HG03103 (cell line): ENCODE measurements around the gene SCARB2.
"Not testable (repeated sequence)": the region's sequence is repeated elsewhere in the genome, so short reads cannot be mapped to it uniquely, and the experiment has no call there.

ENCODE experiments used
- ATAC-seq: cut with Tn5 transposase; IDR thresholded peaks from one replicate; pipeline ENCODE4 v1.9.1; 2021; ENCODE audit warnings: low read depth; ENCODE audit not compliant: unreplicated experiment

SCARB2 gene, protein sequence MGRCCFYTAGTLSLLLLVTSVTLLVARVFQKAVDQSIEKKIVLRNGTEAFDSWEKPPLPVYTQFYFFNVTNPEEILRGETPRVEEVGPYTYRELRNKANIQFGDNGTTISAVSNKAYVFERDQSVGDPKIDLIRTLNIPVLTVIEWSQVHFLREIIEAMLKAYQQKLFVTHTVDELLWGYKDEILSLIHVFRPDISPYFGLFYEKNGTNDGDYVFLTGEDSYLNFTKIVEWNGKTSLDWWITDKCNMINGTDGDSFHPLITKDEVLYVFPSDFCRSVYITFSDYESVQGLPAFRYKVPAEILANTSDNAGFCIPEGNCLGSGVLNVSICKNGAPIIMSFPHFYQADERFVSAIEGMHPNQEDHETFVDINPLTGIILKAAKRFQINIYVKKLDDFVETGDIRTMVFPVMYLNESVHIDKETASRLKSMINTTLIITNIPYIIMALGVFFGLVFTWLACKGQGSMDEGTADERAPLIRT

DNA sequence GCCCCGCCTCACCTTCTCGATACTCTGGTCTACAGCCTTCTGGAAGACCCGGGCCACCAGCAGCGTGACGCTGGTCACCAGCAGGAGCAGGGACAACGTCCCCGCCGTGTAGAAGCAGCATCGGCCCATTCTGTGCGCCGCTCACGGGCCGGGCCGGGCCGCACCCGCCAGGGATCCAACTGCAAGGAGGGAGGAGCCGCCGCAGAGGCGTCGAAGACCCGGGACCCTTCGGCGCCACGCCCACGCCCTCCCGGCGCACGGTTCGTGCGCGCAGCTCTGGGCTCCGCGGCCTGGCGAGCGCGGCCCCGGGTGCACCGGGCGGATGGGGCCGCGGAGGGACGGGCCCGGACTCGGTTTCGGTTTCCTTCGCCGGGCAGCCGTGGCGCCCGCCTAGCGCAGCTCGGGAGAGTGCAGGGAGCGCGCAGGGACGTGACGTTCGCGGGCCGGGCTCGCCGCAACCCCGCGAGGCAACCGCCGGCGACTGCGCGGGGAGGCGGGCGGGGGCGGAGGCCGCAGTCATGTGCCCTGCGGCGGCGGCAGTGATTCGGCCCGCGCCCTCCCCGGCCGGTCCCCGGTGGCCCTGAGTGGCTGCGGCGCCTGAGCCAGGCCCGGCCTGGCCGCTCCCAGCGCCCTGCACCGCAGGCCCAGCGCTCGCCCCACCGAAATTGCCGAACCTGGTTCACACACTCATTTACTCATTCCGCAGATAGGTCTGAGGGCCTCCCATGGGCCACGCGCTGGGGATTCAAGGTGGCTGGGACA, at the start of gene SCARB2:
Gene SCARB2 (minus strand): TSS at position 410 of the 762 bp plus-strand sequence. CDS start 281 bp downstream, at position 129.
- peak; percentile 75 for ATAC-seq

GRCh38 chr4:76260571-76260970, 46.9 kb upstream of the SCARB2 start:
- no peak for ATAC-seq

DNA sequence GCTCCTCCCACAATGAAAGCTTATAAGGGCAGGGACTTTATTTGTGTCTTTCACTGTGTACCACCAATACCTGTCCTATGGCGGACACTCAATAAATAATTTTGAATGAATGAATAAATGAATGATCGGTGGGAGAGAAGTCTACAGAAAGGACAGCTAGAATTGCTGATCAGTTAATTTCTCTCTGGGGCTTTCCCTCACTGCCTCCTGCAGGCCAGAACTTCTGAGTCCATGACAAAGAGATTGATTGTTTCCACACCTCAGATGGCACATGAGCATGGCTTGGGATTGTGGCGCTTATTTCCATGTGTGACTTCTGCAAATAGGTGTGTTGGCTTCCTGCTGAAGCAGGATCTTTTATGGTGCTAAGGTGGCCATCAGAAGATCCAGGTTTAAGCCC, 44.2 kb upstream of the SCARB2 start:
- no peak for ATAC-seq

DNA sequence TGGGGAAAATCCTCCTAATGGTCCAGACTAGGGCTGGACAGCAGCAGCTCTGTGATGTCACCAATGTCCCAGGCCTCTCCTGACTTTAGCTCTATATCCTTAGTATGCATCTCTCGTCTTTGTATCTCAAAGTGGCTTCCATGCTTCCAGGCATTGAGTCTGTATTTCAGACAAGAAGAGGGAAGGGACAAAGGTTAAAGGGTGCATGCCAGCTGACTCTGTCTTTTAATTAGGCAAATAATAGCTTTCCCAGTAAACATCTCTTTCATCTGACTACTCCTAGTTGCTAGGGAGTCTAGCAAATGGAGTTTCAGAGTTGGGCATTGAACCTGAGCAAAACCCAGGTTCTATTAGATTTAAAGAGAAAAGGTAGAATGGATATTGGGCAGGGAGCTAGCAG, 43.3 kb upstream of the SCARB2 start:
- ATAC-seq, result no peak

GRCh38 chr4:76256032-76256431, 42.4 kb upstream of the SCARB2 start:
- ATAC-seq, result no peak

DNA sequence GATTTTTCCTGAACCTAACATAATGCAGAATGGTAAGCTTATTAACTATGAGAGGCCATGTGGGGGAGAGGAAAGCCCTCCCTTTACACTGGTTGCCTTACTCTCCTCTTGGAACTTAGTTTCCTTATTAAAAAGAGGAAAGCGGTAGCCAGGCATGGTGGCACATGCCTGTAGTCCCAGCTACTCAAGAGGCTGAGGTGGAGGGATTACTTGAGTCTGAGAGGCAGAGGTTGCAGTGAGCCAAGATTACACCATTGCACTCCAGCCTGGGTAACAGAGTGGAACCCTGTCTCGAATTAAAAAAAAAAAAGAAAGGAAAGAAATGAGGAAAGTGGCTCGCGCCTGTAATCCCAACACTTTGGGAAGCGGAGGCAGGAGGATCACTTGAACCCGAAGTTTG, 39.9 kb upstream of the SCARB2 start:
- no peak for ATAC-seq

- no peak for ATAC-seq
These were observed 38.6 kb upstream of the SCARB2 start for GRCh38 chr4:76252271-76252653.

DNA sequence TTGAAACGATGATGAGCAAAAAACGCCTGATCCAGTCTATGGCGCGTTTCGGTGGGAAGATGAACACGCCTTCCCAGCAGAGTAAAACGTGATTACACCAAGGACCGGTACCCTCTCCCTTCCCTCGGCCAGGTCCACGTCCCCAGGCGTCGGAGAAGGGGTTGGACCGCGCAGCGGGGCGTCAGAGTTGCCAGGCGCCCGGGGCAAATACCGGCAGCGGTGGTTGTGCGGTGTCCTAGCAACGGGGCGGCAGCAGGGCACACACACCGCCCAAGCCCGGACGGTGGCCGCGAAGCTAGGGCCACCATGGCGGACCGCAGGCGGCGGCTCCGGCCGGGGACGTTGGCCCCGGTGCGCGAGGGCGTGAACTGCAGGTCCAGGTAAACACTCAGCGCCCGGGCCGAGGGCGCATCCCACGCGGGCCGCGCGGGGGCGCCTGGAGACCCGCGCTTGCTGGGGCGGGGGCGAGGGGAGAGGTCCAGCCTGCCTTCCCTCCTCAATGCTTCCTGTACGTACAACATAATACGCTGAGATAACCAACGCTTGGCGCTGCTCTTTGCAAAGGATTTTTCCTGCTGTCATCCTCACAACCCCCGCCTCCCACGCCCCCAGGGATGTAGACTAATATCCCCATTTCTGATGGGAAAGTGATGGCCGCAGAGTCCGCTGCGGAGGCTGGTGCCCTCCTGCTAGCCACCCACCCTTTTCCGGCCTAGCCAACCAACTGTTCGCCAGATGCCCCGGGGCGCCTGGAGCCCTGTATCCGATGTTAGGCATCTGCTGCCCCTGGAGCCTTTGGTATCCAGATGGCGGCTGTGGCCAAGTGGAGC, 38.0 kb upstream of the SCARB2 start, which contains the start of gene FAM47E:
Gene FAM47E (plus strand): TSS at position 281 of the 830 bp plus-strand sequence. CDS start 26 bp downstream, at position 307.
- no peak for ATAC-seq

GRCh38 chr4:76250962-76251361, 37.3 kb upstream of the SCARB2 start:
- no peak for ATAC-seq

DNA sequence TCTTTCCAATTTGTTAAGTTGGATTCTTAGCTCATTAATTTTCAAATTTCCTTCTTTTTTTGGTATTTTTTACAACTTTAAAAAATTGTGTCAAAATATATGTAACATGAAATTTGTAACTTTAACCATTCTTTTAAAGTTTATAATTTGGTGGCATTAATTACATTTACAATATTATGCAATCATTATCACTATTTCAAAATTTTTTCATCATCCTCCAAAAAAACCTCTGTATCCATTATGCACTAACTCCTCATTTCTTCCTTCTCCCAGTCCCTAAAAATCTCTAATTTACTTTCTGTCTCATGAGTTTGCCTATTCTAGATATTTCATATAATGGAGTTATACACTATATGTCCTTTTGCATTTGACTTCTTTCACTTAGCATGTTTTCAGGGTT, 33.2 kb upstream of the SCARB2 start:
- no peak for ATAC-seq

GRCh38 chr4:76246025-76246424, 32.4 kb upstream of the SCARB2 start:
- no peak for ATAC-seq

DNA sequence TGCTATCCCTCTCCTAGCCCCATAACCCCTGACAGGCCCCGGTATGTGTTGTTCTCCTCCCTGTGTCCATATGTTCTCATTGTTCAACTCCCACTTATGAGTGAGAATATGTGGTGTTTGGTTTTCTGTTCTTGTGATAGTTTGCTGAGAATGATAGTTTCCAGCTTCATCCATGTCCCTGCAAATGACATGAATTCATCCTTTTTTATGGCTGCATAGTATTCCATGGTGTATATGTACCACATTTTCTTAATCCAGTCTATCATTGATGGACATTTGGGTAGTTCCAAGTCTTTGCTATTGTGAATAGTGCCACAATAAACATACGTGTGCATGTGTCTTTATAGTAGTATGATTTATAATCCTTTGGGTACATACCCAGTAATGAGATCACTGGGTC, 30.3 kb upstream of the SCARB2 start:
- ATAC-seq, result not testable (repeated sequence)

DNA sequence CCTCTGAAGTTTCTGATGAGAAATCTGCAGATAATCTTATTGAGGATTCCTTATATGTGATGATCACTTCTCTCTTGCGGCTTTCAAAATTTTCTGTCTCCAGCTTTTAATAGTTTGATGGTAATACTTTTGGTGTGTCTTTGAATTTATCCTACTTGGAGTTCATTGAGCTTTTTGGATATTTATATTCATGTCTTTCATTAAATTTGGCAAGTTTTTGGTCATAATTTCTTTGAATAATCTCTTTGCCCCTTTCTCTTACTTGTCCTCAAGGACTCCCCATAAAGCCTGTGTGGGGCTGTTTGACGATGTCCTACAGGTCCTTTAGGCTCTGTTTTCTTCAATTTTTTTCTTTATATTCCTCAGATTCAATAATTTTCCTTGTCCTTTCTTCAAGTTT, 26.6 kb upstream of the SCARB2 start:
- no peak for ATAC-seq

GRCh38 chr4:76238701-76239100, 25.1 kb upstream of the SCARB2 start:
- ATAC-seq, result no peak

- ATAC-seq, result no peak
These were observed 24.6 kb upstream of the SCARB2 start for GRCh38 chr4:76238236-76238635.

DNA sequence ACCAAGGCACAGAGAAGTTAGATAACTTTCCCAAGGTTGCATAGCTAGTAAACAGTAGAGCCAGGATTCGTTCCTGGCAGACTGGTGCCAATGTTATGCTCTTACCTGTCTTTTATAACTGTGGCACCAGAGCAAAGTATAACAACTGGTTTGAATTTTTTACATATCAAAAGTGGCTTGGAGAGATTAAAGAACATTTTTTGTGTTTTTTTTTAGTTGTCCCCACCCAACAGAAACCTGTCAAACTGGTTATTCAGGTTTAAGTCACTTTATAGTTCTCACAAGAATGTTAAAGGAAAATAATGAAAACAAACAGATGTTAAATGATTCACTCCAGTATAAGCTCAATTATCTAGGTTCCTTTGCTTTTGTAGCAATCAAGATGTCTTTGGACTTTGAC, 22.3 kb upstream of the SCARB2 start:
- no peak for ATAC-seq

DNA sequence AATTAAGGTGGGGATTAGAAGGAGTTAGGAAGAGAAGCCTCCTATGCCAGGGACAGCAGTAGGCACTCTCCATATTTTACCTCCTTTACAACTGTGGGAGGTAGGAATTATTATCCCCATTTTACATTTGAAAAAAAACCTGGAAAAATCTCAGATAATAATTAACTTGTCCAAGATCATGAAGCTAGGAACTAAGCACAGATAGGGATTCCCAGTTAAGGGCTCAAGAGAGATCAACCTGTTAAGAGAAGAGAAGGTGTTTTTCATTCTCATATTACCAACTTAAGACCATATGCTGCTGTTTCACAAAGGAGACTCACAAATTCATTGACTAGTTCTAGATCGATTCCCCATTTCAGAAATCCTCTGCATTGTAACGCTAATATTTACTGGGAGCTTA, 21.8 kb upstream of the SCARB2 start:
- ATAC-seq, result no peak

GRCh38 chr4:76234679-76235044, 21.0 kb upstream of the SCARB2 start:
- ATAC-seq, result no peak

DNA sequence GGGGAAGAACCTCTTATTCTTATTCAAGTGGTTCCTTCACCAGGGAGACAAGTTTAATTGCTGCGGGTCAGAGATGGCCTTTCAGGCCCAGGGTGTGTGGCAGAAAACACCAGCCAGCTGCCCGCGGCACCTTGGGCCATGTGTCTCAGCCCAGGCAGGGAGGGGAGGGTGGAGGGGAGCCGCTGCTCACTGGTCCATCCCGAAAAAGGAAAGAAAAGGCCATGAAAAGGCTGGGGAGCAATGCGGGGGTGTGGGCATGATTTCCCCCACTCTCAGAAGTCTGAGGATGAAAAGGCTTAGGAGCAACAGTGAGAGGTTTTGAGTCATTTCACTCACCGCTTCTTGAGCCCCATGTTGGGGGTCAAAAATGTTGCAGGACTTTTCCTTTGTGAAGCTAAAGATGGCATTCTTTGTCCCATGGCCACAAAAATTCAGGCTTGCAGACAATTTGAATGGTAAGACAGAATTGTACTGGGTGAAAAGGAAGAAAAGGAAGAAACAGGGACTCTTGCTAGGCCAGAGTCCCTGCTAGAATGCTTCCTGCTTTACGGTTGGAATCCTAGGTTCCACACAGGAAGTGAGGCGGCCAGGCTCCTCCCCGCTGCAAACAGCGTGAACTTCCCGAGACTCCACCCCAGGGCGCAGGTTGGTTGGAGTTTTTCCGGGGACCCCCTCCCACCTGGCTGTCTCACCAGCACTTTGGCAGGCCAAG, 20.5 kb upstream of the SCARB2 start:
- ATAC-seq, result no peak

DNA sequence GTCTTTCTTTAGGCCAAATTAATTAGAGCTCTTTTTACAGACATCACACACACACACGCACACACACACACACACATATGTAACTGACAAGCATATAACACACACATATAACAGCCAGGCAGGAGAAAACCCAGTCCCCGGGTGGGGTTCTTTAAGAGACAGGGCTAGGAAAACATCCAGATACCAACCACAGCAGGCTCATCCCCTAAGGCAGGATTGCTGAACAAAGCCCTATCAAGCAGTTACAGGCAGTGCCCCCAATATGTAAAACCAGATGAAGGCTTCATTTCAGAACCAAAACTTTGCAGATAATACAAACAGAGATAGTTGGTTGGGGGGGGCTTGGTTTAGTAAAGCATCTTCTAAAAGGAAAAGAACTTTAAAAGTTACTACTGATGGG, 19.9 kb upstream of the SCARB2 start:
- no peak for ATAC-seq
